Medulla oblongata (tissue), 1 donor: ENCODE results near the gene COL7A1.
"Not testable (repeated sequence)": the region's sequence is repeated elsewhere in the genome, so short reads cannot be mapped to it uniquely, and the experiment has no call there.

Source experiments
- DNase-seq: peaks from one replicate; pipeline ENCODE4 v3.0.0-alpha.2; 2015; ENCODE audit errors: extremely low spot score

COL7A1 gene

GRCh38 chr3:48563382-48563918 lies 31.7 kb downstream of the COL7A1 start, which contains the start of gene UCN2:
UCN2 (minus strand) TSS chr3:48563781; CDS start chr3:48563124, 657 bp downstream.
- DNase-seq: no peak

- no peak for DNase-seq
Observed at GRCh38 chr3:48562367-48563095, 32.6 kb downstream of the COL7A1 start.

GRCh38 chr3:48561045-48561736 lies 33.9 kb downstream of the COL7A1 start:
- DNase-seq: peak; percentile 55

GRCh38 chr3:48560648-48561018 lies 34.5 kb downstream of the COL7A1 start:
- DNase-seq: peak; percentile 49

- DNase-seq: peak; percentile 27
Observed at GRCh38 chr3:48558493-48559134, 36.5 kb downstream of the COL7A1 start.

GRCh38 chr3:48556796-48557626 lies 38.1 kb downstream of the COL7A1 start, which contains the start of gene PFKFB4:
PFKFB4 (minus strand) TSS chr3:48556803; CDS start chr3:48556777, 26 bp downstream.
- DNase-seq: peak; percentile 99

- DNase-seq: no peak
Observed at GRCh38 chr3:48555949-48556795, 39.0 kb downstream of the COL7A1 start.

- no peak for DNase-seq
Observed at GRCh38 chr3:48555231-48555948, 39.7 kb downstream of the COL7A1 start.

- DNase-seq: no peak
Observed at GRCh38 chr3:48553886-48554845, 41.0 kb downstream of the COL7A1 start.

- DNase-seq: no peak
Observed at GRCh38 chr3:48553361-48553760, 41.8 kb downstream of the COL7A1 start.

GRCh38 chr3:48552111-48552951 lies 42.8 kb downstream of the COL7A1 start:
- DNase-seq: no peak

GRCh38 chr3:48551651-48552050 lies 43.5 kb downstream of the COL7A1 start:
- DNase-seq: not testable (repeated sequence)

- peak; percentile 95 for DNase-seq
Observed at GRCh38 chr3:48548729-48549705, 46.1 kb downstream of the COL7A1 start.

- no peak for DNase-seq
Observed at GRCh38 chr3:48548126-48548525, 47.0 kb downstream of the COL7A1 start.

- peak; percentile 56 for DNase-seq
Observed at GRCh38 chr3:48546203-48546829, 48.8 kb downstream of the COL7A1 start.

- no peak for DNase-seq
Observed at GRCh38 chr3:48544141-48544540, 51.0 kb downstream of the COL7A1 start.
